Activated B cell treated with CpG ODN at 0.5 μM for 24 hours (primary cell): ENCODE measurements around the gene BNC2. TPM values are rescaled to one million over a fixed set of nuclear protein-coding genes. Genes with fewer than 3 reads are reported as not detected.

Source experiments
- ATAC-seq: fragments of 200-7000 bp; cut with Tn5 transposase; one replicate; pipeline ENCODE4 v1.10.0; 2021; ENCODE audit warnings: low read depth, mild to moderate bottlenecking, moderate library complexity
- CTCF ChIA-PET: fragments of 350-600 bp; sonication (Branson Sonifier 250); formaldehyde crosslinking; loops from one replicate; lab custom pipeline; 2021; ENCODE audit warnings: antibody characterized with exemption; lab: Charles Lee
- POLR2A ChIA-PET: fragments of 350-600 bp; sonication (Branson Sonifier 250); formaldehyde crosslinking; loops from one replicate; lab custom pipeline; 2021; ENCODE audit warnings: antibody characterized with exemption; lab: Charles Lee
- DNase-seq: peaks from one replicate; pipeline ENCODE4 v3.0.0; 2022
- H3K27ac Mint-ChIP-seq: one replicate; pipeline ENCODE4 v1.8.0; 2020; ENCODE audit warnings: mixed read lengths
- H3K27me3 Mint-ChIP-seq: one replicate; pipeline ENCODE4 v1.8.0; 2021; ENCODE audit warnings: mixed read lengths
- H3K36me3 Mint-ChIP-seq: one replicate; pipeline ENCODE4 v1.8.0; 2021; ENCODE audit warnings: low read depth, mixed read lengths
- H3K4me1 Mint-ChIP-seq: one replicate; pipeline ENCODE4 v1.8.0; 2021; ENCODE audit warnings: mixed read lengths
- H3K4me3 Mint-ChIP-seq: one replicate; pipeline ENCODE4 v1.8.0; 2020; ENCODE audit warnings: mild to moderate bottlenecking, mixed read lengths
- H3K9me3 Mint-ChIP-seq: one replicate; pipeline ENCODE4 v1.8.0; 2020; ENCODE audit warnings: mixed read lengths
- CTCF ChIP-seq: fragments of 200-600 bp; IDR thresholded peaks from one replicate; pipeline ENCODE4 v1.8.0; 2022; ENCODE audit warnings: antibody characterized with exemption, mild to moderate bottlenecking
- intact Hi-C: fragments of 100-400 bp; cut with micrococcal nuclease; formaldehyde crosslinking; loops from one replicate; pipeline ENCODE4 v1.15.1; 2024
- total RNA-seq: library from RNA; stranded (reverse); gene quantifications from 2 replicates; pipeline ENCODE4 v1.2.3, GENCODE V29; 2022

BNC2 gene
- total RNA-seq, 1 donor from 2014 or later, result not detected

GRCh38 chr9:16552252-16552651 is 318.2 kb downstream of the BNC2 start:
- H3K4me1 Mint-ChIP-seq, result no peaks in the 10 kb centered on the region
- no peak for ATAC-seq
- POLR2A ChIA-PET, result no interaction called here
- H3K9me3 Mint-ChIP-seq, result no peaks in the 10 kb centered on the region
- no peaks in the 10 kb centered on the region for H3K36me3 Mint-ChIP-seq
- intact Hi-C loops, result no loop called here
- CTCF ChIA-PET, result no interaction called here
- no peak overlapping the region for H3K4me3 Mint-ChIP-seq
- no peak overlapping the region for H3K27ac Mint-ChIP-seq
- no peaks in the 10 kb centered on the region for H3K27me3 Mint-ChIP-seq
- TF ChIP-seq CTCF, result no peak
- DNase-seq, result no peak

- TF ChIP-seq CTCF, result no peak
- ATAC-seq, result no peak
- H3K36me3 Mint-ChIP-seq, result no peaks in the 10 kb centered on the region
- CTCF ChIA-PET, result no interaction called here
- H3K4me3 Mint-ChIP-seq, result no peak overlapping the region
- DNase-seq, result no peak
- no peaks in the 10 kb centered on the region for H3K4me1 Mint-ChIP-seq
- intact Hi-C loops, result no loop called here
- POLR2A ChIA-PET, result no interaction called here
- no peak overlapping the region for H3K27ac Mint-ChIP-seq
- no peaks in the 10 kb centered on the region for H3K27me3 Mint-ChIP-seq
- H3K9me3 Mint-ChIP-seq, result no peaks in the 10 kb centered on the region
Measured at GRCh38 chr9:16551692-16552091, 318.8 kb downstream of the BNC2 start.

GRCh38 chr9:16545639-16546038 is 324.8 kb downstream of the BNC2 start:
- intact Hi-C loops, result no loop called here
- no peaks in the 10 kb centered on the region for H3K4me1 Mint-ChIP-seq
- POLR2A ChIA-PET, result no interaction called here
- H3K27ac Mint-ChIP-seq, result no peak overlapping the region
- H3K9me3 Mint-ChIP-seq, result no peaks in the 10 kb centered on the region
- ATAC-seq (no peak), DNase-seq (no peak)
- TF ChIP-seq CTCF, result no peak
- CTCF ChIA-PET, result no interaction called here
- H3K4me3 Mint-ChIP-seq, result no peak overlapping the region
- H3K36me3 Mint-ChIP-seq, result no peaks in the 10 kb centered on the region
- H3K27me3 Mint-ChIP-seq, result no peaks in the 10 kb centered on the region

- H3K4me3 Mint-ChIP-seq, result no peak overlapping the region
- no peaks in the 10 kb centered on the region for H3K9me3 Mint-ChIP-seq
- POLR2A ChIA-PET, result no interaction called here
- H3K27me3 Mint-ChIP-seq, result no peaks in the 10 kb centered on the region
- intact Hi-C loops, result no loop called here
- ATAC-seq, result no peak
- CTCF ChIA-PET, result no interaction called here
- no peak overlapping the region for H3K27ac Mint-ChIP-seq
- no peaks in the 10 kb centered on the region for H3K4me1 Mint-ChIP-seq
- DNase-seq, result no peak
- H3K36me3 Mint-ChIP-seq, result no peaks in the 10 kb centered on the region
- no peak for TF ChIP-seq CTCF
Measured at GRCh38 chr9:16544842-16545241, 325.6 kb downstream of the BNC2 start.

DNA sequence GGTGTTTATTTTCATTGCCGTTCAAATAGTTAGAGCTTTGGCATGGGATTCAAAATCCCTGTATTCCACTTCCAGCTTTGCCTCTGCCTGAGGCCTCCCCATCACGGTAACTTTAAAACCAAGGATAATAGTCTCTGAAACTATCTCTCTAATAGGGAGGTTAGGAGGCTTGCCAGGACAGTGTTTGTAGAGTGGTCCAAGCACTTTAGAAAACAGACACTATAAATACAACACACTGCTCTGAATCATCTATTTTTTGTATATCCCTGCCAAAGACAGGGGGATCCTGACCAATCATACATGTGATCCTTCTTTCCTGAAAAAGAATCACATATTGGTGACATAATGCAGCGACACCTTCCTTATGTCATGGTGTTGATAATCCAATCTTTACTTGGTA is 326.8 kb downstream of the BNC2 start:
- no peaks in the 10 kb centered on the region for H3K27me3 Mint-ChIP-seq
- ChIA-PET POLR2A (no interaction called here), CTCF (no interaction called here)
- no peaks in the 10 kb centered on the region for H3K9me3 Mint-ChIP-seq
- H3K4me3 Mint-ChIP-seq, result no peak overlapping the region
- no peaks in the 10 kb centered on the region for H3K36me3 Mint-ChIP-seq
- ATAC-seq (no peak), DNase-seq (no peak)
- intact Hi-C loops, result no loop called here
- no peak for TF ChIP-seq CTCF
- H3K4me1 Mint-ChIP-seq, result no peaks in the 10 kb centered on the region
- no peak overlapping the region for H3K27ac Mint-ChIP-seq
